ENCODE results near the gene ORC1.

ORC1 gene

GRCh38 chr1:52337439-52337838, 66.8 kb downstream of the ORC1 start:
- DNase-seq, result peak; percentile 47

GRCh38 chr1:52334906-52335528, 69.2 kb downstream of the ORC1 start:
- DNase-seq, result peak; percentile 59

GRCh38 chr1:52332411-52332810, 71.8 kb downstream of the ORC1 start:
- no peak for DNase-seq

- DNase-seq, result no peak
Measured at GRCh38 chr1:52328615-52329014, 75.6 kb downstream of the ORC1 start.

GRCh38 chr1:52325786-52326185, 78.4 kb downstream of the ORC1 start:
- peak; percentile 7 for DNase-seq

GRCh38 chr1:52323731-52324130, 80.5 kb downstream of the ORC1 start:
- peak; percentile 15 for DNase-seq
